ENCODE data around the gene POLR2A.
"Not testable (repeated sequence)": the region's sequence is repeated elsewhere in the genome, so short reads cannot be mapped to it uniquely, and the experiment has no call there.

POLR2A gene

DNA sequence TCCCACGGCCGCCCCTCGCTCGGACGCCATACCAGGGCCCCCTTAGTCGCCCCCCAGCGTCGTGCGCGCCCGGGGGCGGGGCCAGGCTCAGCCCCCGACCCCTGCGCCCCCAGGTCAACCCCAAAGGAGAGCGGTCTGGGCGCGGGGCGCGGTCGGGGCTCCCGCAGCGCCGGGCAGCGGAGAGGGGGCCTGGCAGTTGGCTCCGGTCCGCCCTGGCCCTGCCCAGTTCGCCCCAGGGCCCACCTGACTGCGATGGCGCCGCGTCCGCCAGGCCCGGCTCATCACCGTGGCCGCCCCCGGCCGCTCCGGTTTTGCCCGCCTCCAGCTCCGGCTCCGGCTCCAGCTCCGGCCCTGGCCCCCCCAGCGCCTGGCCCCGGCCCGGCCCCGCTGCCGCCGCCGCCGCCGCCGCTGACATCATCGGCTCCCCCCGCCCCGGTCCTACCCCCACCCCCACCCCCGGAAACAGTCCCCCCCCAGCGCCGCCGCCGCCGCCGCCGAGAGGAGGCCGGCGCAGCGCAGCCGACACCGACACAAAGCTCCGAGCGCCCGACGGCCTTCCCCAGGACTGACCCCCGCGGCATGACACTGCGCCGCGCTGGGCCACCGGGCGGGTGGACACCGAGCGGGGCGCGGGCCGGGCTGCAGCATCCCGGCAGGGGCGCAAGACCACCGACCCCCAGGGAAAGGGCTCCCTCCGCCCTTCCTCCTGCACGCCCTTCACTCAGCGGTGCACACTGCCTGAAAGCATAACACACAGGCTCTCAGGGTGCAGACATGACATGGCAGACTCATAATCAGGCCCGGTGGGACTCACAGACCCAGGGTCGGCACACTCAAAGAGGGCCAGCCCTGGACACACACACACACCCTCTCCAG lies 4.7 kb upstream of the POLR2A start, which contains the start of gene ZBTB4:
TSS of gene ZBTB4 (minus strand) at position 419 of the 876 bp plus-strand sequence. CDS start 12,830 bp downstream, outside the sequence.
- DNase-seq = no peak

- no peak for DNase-seq
These were observed 4.1 kb upstream of the POLR2A start for GRCh38 chr17:7480089-7480384.

- DNase-seq = not testable (repeated sequence)
These were observed 2.9 kb upstream of the POLR2A start, which contains the start of gene SLC35G6 for GRCh38 chr17:7481275-7481674. Gene SLC35G6 (plus strand): TSS chr17:7481446. CDS start chr17:7481517, 71 bp downstream.

GRCh38 chr17:7481842-7482741 lies 2.1 kb upstream of the POLR2A start:
- DNase-seq = not testable (repeated sequence)

- DNase-seq = not testable (repeated sequence)
These were observed 1.5 kb upstream of the POLR2A start for GRCh38 chr17:7482742-7483088.

GRCh38 chr17:7483255-7484066 lies 705 bp upstream of the POLR2A start:
- DNase-seq = peak; percentile 76

DNA sequence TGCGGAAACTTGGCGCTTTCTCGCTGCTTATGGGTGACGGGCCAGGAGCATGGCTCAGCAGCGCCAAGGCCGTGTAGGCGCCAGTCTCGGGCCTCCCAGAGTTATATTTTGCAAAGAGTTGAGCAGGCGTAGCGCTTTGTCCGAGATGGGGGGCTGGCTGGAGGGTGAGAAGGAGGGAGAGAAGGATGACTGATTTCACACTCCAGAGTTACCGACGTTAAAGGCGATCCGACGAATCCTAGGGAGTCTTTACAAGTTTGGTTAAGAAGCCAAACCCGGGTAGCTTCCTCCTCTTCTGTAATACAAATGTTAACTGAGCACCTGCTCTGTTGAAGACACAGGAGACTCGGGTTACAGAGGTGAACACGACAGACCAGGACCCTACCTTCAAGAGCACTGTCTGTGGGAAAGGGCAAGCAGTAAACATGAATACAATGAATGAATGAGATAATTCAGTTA lies 782 bp downstream of the POLR2A start:
- DNase-seq = no peak

- DNase-seq = no peak
These were observed 2.0 kb downstream of the POLR2A start for GRCh38 chr17:7486181-7486580.

DNA sequence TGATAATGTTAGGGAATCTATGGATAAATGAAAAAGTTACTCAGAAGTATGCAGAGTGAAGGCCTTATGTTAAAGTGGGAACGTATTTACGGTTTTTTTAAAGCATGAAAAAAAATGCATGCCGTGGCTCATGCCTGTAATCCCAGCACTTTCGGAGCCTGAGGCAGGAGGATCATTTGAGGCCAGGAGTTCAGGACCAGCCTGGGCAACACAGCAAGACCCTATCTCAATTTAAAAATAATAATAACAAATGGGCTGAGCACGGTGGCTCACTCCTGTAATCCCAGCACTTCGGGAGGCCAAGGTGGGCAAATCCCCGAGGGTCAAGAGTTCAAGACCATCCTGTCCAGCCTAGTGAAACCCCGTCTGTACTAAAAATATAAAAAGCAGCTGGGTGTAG lies 6.0 kb downstream of the POLR2A start:
- DNase-seq = no peak

GRCh38 chr17:7491583-7491982 lies 7.4 kb downstream of the POLR2A start:
- no peak for DNase-seq

- no peak for DNase-seq
These were observed 9.8 kb downstream of the POLR2A start for GRCh38 chr17:7493941-7494340.

DNA sequence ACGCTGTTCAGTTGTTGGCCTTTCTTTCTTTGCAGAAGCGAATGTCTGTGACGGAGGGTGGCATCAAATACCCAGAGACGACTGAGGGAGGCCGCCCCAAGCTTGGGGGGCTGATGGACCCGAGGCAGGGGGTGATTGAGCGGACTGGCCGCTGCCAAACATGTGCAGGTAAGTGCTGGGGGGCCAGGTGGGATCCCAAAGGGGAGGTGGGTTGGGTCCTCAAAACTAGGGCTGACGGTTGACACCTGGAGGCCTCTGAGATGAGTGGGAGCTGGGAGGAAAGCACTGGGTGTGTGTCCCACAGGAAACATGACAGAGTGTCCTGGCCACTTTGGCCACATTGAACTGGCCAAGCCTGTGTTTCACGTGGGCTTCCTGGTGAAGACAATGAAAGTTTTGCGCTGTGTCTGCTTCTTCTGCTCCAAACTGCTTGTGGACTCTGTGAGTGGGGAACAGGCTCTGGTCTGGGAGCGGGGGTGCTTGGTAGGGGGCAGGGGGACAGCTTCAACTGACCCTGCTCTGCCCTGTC lies 11.8 kb downstream of the POLR2A start:
- no peak for DNase-seq

DNA sequence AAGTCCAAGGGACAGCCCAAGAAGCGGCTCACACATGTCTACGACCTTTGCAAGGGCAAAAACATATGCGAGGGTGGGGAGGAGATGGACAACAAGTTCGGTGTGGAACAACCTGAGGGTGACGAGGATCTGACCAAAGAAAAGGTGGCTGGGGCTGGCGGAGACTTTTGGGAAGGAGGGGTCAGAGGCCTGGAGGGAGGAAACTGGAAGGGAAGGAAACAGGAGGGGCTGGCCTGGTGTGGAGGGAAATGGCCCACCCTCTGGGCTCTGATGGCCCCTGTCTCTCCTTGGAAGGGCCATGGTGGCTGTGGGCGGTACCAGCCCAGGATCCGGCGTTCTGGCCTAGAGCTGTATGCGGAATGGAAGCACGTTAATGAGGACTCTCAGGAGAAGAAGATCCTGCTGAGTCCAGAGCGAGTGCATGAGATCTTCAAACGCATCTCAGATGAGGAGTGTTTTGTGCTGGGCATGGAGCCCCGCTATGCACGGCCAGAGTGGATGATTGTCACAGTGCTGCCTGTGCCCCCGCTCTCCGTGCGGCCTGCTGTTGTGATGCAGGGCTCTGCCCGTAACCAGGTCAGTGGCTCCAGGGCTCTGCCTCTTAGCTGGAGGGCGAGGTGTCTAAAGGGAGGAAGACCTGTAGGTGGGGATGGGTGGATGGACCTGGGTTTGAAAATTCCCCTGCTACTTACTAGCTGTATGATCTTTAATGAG lies 12.5 kb downstream of the POLR2A start:
- DNase-seq = no peak

GRCh38 chr17:7497228-7497627 lies 13.1 kb downstream of the POLR2A start:
- DNase-seq = no peak

DNA sequence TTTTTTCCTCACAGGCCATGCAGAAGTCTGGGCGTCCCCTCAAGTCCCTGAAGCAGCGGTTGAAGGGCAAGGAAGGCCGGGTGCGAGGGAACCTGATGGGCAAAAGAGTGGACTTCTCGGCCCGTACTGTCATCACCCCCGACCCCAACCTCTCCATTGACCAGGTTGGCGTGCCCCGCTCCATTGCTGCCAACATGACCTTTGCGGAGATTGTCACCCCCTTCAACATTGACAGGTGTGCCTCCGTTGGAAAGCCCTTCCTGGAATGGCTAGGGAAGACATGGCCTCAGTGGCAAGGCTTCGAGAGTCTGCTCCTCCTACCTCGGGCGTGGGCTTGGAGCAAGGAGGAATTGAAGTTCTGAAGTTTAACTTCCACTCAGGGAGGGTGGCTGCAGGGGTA lies 13.5 kb downstream of the POLR2A start:
- DNase-seq = no peak

DNA sequence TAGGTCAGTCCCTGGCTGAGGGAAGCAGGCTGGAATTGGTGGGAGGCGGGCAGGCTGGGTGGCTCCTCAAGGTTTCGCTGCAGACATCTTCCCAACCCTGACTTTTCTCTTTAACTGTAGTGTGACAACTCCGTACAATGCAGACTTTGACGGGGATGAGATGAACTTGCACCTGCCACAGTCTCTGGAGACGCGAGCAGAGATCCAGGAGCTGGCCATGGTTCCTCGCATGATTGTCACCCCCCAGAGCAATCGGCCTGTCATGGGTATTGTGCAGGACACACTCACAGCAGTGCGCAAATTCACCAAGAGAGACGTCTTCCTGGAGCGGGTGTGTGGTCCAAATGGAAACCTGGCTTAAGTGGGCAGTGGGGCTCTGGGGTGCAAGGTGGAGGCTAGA lies 15.0 kb downstream of the POLR2A start:
- no peak for DNase-seq

GRCh38 chr17:7501729-7502128 lies 17.6 kb downstream of the POLR2A start:
- no peak for DNase-seq

DNA sequence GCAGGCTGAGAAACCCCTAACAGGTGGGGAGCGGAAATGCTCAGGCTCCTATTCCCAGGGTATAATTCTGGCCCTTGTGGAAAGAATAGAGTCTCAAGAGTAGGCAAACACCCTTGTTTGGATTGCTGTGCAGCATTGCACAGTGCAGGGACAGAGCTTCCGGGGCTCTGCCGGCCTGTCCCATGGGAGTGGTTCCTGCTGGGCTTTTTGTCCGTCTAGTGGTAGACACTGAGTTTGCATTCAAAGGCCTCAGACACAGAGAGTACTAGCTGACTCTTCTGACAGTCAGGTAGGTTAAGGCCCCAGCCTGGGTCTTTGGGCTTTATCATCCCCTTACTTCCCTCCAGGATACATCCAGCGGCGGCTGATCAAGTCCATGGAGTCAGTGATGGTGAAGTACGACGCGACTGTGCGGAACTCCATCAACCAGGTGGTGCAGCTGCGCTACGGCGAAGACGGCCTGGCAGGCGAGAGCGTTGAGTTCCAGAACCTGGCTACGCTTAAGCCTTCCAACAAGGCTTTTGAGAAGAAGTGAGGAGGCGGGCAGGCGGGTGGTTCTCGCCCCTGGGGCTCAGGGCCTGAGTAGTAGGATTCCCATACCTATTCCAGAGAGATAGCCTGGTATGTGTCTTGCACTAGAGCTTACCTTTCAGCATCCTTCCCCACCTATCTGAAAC lies 18.1 kb downstream of the POLR2A start:
- no peak for DNase-seq

GRCh38 chr17:7502987-7503386 lies 18.8 kb downstream of the POLR2A start:
- no peak for DNase-seq

GRCh38 chr17:7503521-7503920 lies 19.4 kb downstream of the POLR2A start:
- no peak for DNase-seq

GRCh38 chr17:7508145-7508544 lies 24.0 kb downstream of the POLR2A start:
- DNase-seq = no peak
